GM19099 (cell line): ENCODE results near the gene ADAMTS13.

Experiments used
- POLR2A ChIP-seq: IDR thresholded peaks from 3 replicates; pipeline ENCODE4 v1.6.1; 2011; ENCODE audit warnings: low read depth; ENCODE audit not compliant: insufficient read length; ENCODE audit errors: extremely low read depth

The ADAMTS13 gene

GRCh38 chr9:133421615-133422542 is at the start of gene ADAMTS13:
ADAMTS13 (plus strand) TSS chr9:133422367; CDS start chr9:133422444, 77 bp downstream.
- peak; percentile 25 for TF ChIP-seq POLR2A

GRCh38 chr9:133374612-133375115 is 47.5 kb upstream of the ADAMTS13 start:
- TF ChIP-seq POLR2A, result no peak

GRCh38 chr9:133375116-133375723 is 46.9 kb upstream of the ADAMTS13 start:
- no peak for TF ChIP-seq POLR2A

- peak; percentile 88 for TF ChIP-seq POLR2A
Measured at GRCh38 chr9:133375724-133376654, 46.2 kb upstream of the ADAMTS13 start, which contains the start of the genes STKLD1 and SURF4. STKLD1 (plus strand) TSS chr9:133376366; CDS start chr9:133376474, 108 bp downstream. SURF4 (minus strand) TSS chr9:133376060; CDS start chr9:133375969, 91 bp downstream.

- no peak for TF ChIP-seq POLR2A
Measured at GRCh38 chr9:133377721-133378216, 44.4 kb upstream of the ADAMTS13 start.

- TF ChIP-seq POLR2A, result no peak
Measured at GRCh38 chr9:133378408-133378962, 43.7 kb upstream of the ADAMTS13 start.

- no peak for TF ChIP-seq POLR2A
Measured at GRCh38 chr9:133379153-133380086, 42.7 kb upstream of the ADAMTS13 start.

GRCh38 chr9:133380734-133381133 is 41.4 kb upstream of the ADAMTS13 start:
- TF ChIP-seq POLR2A, result no peak

GRCh38 chr9:133382507-133383141 is 39.5 kb upstream of the ADAMTS13 start:
- no peak for TF ChIP-seq POLR2A

GRCh38 chr9:133383438-133383837 is 38.7 kb upstream of the ADAMTS13 start:
- no peak for TF ChIP-seq POLR2A

- no peak for TF ChIP-seq POLR2A
Measured at GRCh38 chr9:133384736-133385321, 37.3 kb upstream of the ADAMTS13 start.

- no peak for TF ChIP-seq POLR2A
Measured at GRCh38 chr9:133385452-133385851, 36.7 kb upstream of the ADAMTS13 start.
